GM18867 (cell line): ENCODE results near the gene PAFAH2.
"Not testable (repeated sequence)": the region's sequence is repeated elsewhere in the genome, so short reads cannot be mapped to it uniquely, and the experiment has no call there.

Experiments
- ATAC-seq: cut with Tn5 transposase; IDR thresholded peaks from one replicate; pipeline ENCODE4 v1.9.1; 2021; ENCODE audit warnings: mild to moderate bottlenecking, moderate library complexity; ENCODE audit not compliant: unreplicated experiment

Gene PAFAH2

GRCh38 chr1:25989440-25990234, 8.2 kb downstream of the PAFAH2 start:
- no peak for ATAC-seq

- no peak for ATAC-seq
These were observed 9.9 kb downstream of the PAFAH2 start for GRCh38 chr1:25987951-25988350.

DNA sequence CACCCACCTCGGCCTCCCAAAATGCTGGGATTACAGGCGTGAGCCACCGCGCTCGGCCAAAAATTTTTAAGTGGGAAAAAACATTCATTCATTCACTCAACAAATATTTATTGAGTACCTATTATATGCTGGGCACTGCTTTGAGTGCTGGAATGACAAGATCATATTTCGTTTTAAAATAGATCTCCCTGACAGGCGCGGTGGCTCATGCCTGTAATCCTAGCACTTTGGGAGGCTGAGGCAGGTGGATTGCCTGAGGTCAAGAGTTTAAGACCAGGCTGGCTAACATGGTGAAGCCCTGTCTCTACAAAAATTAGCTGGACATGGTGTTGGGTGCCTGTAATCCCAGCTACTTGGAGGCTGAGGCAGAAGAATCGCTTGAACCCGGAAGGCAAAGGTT, 11.1 kb downstream of the PAFAH2 start:
- ATAC-seq = not testable (repeated sequence)

- no peak for ATAC-seq
These were observed 12.2 kb downstream of the PAFAH2 start for GRCh38 chr1:25985670-25986069.

- ATAC-seq = no peak
These were observed 12.7 kb downstream of the PAFAH2 start for GRCh38 chr1:25985171-25985570.

DNA sequence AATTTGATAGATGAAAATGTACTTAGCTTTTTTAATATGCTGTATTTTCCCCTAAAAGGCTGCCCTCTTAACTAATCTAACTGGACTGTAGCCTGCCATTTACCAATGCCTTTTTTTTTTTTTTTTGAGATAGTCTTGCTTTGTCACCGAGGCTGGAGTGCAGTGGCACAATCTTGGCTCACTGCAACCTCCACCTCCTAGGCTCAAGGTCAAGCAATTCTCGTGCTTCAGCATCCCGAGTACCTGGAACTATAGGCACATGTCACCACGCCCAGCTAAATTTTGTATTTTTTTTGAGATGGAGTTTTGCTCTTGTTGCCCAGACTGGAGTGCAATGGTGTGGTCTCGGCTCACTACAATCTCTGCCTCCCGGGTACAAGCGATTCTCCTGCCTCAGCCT, 18.7 kb downstream of the PAFAH2 start:
- no peak for ATAC-seq

DNA sequence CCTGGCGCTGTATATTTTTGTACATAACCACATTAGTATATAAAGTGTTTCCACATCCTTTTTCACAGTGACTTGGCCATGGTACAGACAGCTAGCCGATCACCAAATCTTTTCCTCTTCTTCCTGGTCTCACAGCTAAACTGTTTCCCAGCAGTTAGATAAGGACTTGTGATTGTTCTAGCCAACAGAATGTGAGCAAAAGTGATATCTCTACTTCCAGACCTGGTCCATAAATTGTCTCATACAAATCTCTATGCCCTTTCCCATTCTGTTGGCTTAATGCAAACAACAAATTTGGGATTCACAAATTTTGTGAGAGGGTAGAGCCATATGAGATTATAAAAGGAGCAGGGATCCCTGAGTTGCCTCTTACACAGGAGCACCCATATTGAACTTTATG, 19.5 kb downstream of the PAFAH2 start:
- no peak for ATAC-seq

DNA sequence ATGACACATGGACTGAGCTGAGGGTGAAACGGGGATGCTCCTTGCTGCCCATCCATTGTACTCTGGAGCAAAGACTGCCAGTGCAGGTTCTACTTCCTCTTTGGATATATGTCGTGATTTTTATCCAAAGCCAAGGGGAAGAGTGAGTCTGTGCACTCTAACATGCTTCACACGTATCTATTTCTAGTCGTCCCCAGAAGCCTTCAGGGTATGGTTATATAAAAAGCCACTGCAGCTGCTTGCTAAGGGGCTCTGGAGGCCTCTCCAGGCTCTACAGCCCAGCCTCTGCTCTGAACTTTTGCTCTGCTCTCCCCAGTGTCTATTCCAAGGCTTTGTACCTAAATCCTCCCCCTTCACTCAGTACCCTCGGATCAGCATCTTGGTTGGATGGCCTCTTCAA, 20.1 kb downstream of the PAFAH2 start:
- ATAC-seq = no peak

DNA sequence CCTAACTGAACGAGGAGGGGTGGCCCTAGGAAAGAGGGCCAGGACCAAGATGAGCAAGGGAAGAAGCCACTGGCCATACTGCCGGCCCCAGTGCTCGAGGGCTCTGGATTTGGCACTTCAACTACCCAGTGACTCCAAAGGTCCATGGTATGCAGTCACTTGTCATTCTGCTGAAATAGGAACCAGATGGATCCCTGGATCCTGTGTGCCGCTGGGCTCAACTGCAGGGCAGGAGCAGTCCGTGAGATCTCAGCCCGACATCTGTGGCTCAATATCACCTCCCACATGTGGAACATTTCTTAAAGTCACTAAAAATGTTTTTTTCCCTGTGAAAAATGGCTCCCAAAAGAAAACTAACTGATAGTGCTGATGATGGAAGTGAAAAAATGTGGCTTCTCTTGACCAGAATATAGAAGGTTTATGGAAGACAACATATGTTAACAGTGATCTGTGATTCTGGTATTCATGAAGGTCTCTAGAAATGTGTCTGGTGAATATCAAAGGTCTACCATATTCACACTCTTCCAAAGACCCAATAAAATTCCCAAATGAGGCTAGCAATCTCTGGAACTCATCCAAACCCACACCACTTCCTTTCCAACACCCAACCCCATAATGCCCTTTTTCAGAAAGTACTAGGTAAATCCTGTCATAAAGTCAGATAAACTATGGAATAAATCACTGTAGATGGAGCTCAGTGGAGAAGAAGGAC, 24.1 kb downstream of the PAFAH2 start:
- ATAC-seq = no peak

- ATAC-seq = no peak
These were observed 26.1 kb downstream of the PAFAH2 start for GRCh38 chr1:25971811-25972180.

GRCh38 chr1:25971066-25971810, 26.6 kb downstream of the PAFAH2 start:
- no peak for ATAC-seq

GRCh38 chr1:25967308-25967707, 30.6 kb downstream of the PAFAH2 start:
- ATAC-seq = no peak

DNA sequence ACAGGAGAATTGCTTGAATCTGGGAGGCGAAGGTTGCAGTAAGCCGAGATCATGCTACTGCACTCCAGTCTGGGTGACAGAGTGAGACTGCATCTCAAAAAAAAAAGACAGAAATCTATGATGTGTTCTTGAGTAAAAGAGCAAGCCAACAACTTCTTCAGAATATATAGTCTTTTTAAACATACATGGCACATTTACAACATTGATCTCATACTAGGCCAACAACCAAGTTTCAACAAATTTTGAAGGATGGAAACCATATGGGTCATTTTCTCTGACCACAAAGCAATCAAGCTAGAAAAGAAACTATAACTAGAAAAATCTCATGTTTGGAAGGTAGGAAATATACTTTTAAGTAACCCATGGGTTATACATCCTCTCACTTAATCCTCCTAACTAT, 38.3 kb downstream of the PAFAH2 start:
- ATAC-seq = no peak

DNA sequence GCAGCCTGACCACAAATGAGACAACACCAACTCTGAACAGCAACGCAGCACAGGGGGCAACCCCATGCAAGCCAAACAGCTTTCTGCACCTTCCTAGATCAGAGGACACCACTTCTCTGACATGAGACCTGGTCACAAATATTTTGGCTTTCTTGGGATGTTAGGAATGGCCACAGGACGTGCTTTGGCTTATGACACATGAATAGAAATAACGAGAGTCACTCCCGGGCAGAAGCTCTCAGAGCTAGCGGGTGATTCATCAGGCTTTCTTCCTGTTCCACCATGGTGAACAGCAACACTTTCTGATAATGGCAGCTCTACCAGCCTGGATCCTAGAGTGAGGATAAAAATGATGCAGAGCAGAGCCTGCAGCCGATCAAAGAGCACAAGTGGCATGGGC, 39.4 kb downstream of the PAFAH2 start:
- ATAC-seq = no peak

- ATAC-seq = no peak
These were observed 42.3 kb downstream of the PAFAH2 start for GRCh38 chr1:25955553-25955952.

DNA sequence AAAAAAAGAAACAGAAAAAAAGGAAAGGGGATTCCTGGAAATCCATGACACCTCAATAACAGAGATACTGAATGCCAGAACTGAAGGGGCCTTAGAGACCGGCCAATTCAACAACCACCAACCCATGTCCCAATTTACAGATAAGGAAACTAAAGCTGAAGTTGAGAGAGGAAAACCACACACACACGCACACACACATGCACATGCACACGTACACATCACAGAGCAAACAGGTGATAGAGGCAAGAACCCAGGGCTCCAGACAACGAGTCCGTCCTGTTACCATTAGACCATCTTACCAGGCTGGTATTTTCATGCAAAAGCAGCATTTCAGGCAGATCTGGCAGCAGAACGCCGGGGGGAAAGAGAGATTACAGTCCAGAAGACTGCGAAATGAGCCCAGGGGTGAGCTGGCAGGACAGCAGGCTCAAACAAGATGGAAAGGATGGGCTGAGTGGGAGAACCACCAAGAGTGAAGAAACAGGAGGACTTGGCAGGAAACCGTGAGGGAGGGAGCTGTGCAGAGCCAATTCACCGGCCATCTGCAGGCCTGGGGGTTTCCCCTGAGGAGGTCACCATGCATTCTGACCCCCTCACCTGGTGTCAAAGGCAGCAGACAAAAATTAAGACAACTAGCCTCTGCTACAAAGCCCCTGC, 43.5 kb downstream of the PAFAH2 start:
- ATAC-seq = no peak

DNA sequence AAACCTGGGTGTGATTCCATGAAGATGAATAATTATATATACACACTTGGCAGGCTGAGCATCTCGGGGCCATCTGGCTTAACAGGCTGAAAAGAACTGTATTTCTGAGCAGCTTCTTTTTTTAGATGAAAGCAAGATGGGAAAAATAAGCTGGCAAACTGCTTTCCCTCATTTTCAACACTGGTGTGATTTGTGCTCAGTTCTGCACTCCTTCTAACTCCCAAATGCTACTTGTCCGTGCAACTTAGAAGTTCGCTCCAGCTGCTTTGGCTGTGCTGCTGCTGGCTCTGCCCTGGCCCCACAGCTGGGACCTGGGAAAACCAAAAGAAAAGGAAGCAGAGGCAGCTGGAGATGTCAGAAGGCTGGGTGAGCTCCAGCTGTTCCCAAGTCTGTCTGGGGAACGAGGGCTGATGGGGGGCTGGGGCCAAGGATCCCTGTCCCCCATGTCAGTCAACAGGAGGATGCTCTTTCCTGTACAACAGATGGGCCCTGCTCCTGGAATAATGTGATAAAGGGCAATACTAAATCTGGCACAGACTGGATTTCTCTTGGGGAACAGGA, 44.9 kb downstream of the PAFAH2 start:
- no peak for ATAC-seq

DNA sequence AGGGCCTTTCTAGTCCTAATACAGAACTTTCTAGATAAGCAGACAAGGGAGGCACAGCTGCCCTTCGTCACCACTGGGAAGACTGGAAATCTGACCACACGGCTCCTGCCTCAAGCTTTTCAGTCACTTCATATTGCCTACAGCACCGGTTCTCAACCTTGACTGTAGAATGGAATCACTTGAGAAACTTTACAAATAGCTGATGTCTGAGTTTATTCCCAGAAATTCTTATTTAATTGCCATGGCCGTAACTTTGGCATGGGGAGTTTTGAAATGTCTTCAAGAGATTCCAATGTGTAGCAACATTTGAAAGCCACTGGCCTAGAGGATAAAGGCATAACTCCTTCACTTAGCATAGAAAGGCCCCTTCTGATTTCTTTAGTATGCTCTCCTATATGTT, 49.2 kb downstream of the PAFAH2 start:
- no peak for ATAC-seq

DNA sequence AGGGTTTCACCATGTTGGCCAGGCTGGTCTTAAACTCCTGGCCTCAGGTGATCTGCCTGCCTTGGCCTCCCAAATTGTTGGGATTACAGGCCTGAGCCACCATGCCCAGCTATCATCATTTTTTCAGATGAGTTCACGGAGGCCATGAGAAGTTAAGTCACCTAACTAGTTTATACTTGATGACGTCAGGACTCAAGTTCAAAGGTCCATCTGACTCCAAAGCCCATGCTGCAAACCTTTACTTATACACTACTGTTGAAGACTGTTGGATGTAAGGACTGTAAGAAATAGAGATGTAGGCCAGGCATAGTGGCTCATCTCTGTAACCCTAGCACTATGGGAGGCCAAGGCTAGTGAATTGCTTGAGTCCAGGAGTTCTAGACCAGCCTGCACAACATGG, 50.8 kb downstream of the PAFAH2 start:
- ATAC-seq = no peak

- no peak for ATAC-seq
These were observed 52.1 kb downstream of the PAFAH2 start for GRCh38 chr1:25945761-25946160.

DNA sequence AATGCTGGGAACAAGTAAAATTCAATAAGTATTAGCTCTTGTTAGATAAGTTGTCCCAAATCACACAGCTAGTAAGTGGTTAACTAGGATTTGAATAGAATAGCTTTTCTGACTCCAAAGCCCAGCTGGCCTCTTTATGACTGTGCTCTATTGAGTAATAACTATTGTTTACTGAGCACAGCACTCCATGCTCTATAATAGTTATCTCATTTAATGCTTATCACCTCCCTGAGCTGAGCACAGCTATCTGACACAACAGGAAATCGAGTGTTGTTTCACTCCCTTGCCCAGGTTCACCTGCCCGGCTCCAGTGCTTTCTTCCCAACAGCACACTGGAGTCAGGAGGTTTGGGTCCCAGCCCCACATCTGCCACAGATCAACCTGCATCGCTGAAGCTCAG, 52.9 kb downstream of the PAFAH2 start:
- no peak for ATAC-seq
